ENCODE data around the gene ANKRD22. TPM values are rescaled to one million over a fixed set of nuclear protein-coding genes. Genes with fewer than 3 reads are reported as not detected.

The ANKRD22 gene
- polyA plus RNA-seq, 1 of the 3 experiments (the other 2 are of a cell fraction): 0.15 TPM

DNA sequence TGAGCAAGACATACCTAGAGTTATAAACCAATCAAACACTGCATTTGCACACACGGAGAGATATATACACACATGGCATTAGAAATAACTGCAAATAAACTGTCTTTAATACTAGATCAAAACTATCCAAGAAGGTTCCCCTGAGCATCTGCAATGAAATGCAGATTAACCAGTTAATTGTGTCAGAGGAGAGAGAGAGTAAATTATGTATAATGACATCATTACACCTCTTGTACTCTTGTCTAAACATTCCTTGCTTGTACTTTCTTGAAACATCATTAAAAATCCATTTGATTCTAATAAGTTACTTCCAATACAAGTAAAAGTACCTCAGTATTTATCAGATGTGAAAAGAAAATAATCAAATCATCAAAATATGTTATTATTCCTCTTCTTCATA lies 932 bp downstream of the ANKRD22 start:
- Histone ChIP-seq H3K36me3 (replicated peaks in 1 of 2; ENCODE audit: control insufficient read depth in 1 of 2, insufficient read depth in 2 of 2, low read length in 1 of 2) (no peaks in the 10 kb centered on the region), H3K9ac (no peak overlapping the region), H2AFZ (ENCODE audit: low read depth) (peak overlapping the region; percentile 21; the same call in 1 of the 2 replicates), H3K4me2 (no peak overlapping the region), H3K9me3 (no peaks in the 10 kb centered on the region), H3F3A (replicated peaks; ENCODE audit: insufficient read depth) (no peaks in the 10 kb centered on the region), H3K27me3 (ENCODE audit: insufficient read depth) (no peaks in the 10 kb centered on the region), H3K79me2 (ENCODE audit: insufficient read depth) (no peaks in the 10 kb centered on the region), H3K27ac (ENCODE audit: low read depth in 2 of 2, low read length in 1 of 2) (no peak overlapping the region), H3K9me2 (no peaks in the 10 kb centered on the region), H3K4me3 (ENCODE audit: low read depth in 2 of 2, low read length in 1 of 2) (no peak overlapping the region), H4K20me1 (ENCODE audit: insufficient read depth) (no peaks in the 10 kb centered on the region), H3K4me1 (ENCODE audit: control insufficient read depth in 1 of 2, insufficient read depth in 2 of 2, low read depth in 1 of 2, low read length in 1 of 2) (peaks cover 0 to 3% of the 10 kb centered on the region in 2 experiments; a peak in 1 of 4 replicates)
- no peak for DNase-seq
- CTCF ChIA-PET: interaction anchor here (0.5 to 7.1 kb wide), 5 partner anchors 11 to 82 kb away, joined by 3 to 46 read pairs (median 6); no protein-coding TSS in a partner anchor
- POLR2A ChIA-PET: no interaction called here
- 88% methylated on average over 1 of the region's 1 CpG for WGBS (ENCODE audit: low lambda C conversion rate)
- TF ChIP-seq TAF1 (IDR thresholded peaks at IDR 0.05; ENCODE audit: borderline replicate concordance, low read depth, low read length): no peak
- no peak for TF ChIP-seq JUND (IDR thresholded peaks at IDR 0.05)
- no peak for TF ChIP-seq NRF1 (IDR thresholded peaks at IDR 0.05; ENCODE audit: low read depth, low read length)
- TF ChIP-seq FOSL2 (IDR thresholded peaks at IDR 0.05; ENCODE audit: borderline replicate concordance, low read depth): no peak

DNA sequence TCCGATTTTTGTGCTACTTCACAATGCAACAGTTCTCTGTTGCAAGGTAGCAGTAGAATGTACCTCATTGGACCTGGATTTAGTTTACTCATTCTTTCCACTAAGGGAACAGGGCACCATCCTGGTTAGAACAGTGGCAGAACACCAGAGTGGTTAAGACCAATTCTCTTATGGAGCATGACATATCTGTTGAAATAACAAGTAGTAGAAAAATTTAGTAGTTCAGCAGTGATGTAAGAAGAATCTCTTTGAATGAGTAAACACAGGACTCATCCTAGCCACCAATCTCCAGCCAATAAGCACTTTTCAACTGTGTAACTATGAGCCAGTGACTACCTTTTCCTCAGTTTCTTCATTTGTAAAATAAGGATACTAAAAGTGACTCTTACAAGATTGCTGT lies 2.4 kb downstream of the ANKRD22 start:
- Histone ChIP-seq H2AFZ (ENCODE audit: low read depth) (no peak overlapping the region), H3K4me1 (ENCODE audit: control insufficient read depth in 1 of 2, insufficient read depth in 2 of 2, low read depth in 1 of 2, low read length in 1 of 2) (peaks cover 0 to 3% of the 10 kb centered on the region in 2 experiments; a peak in 1 of 4 replicates), H4K20me1 (ENCODE audit: insufficient read depth) (no peaks in the 10 kb centered on the region), H3K27me3 (ENCODE audit: insufficient read depth) (no peaks in the 10 kb centered on the region), H3K9ac (no peak overlapping the region), H3K36me3 (replicated peaks in 1 of 2; ENCODE audit: control insufficient read depth in 1 of 2, insufficient read depth in 2 of 2, low read length in 1 of 2) (no peaks in the 10 kb centered on the region), H3K9me2 (no peaks in the 10 kb centered on the region), H3K4me3 (ENCODE audit: low read depth in 2 of 2, low read length in 1 of 2) (no peak overlapping the region), H3K9me3 (no peaks in the 10 kb centered on the region), H3K27ac (ENCODE audit: low read depth in 2 of 2, low read length in 1 of 2) (peak overlapping the region in 1 of 2 experiments; percentile 58; a peak in 2 of 4 replicates), H3K4me2 (peak overlapping the region; percentile 4), H3F3A (replicated peaks; ENCODE audit: insufficient read depth) (no peaks in the 10 kb centered on the region), H3K79me2 (ENCODE audit: insufficient read depth) (no peaks in the 10 kb centered on the region)
- POLR2A ChIA-PET: no interaction called here
- no peak for TF ChIP-seq JUND (IDR thresholded peaks at IDR 0.05)
- DNase-seq: no peak
- 97% methylated on average over 1 of the region's 1 CpG for WGBS (ENCODE audit: low lambda C conversion rate)
- CTCF ChIA-PET: interaction anchor here (0.7 to 6.0 kb wide), 2 partner anchors 13 to 83 kb away, joined by 3 to 48 read pairs; no protein-coding TSS in a partner anchor

DNA sequence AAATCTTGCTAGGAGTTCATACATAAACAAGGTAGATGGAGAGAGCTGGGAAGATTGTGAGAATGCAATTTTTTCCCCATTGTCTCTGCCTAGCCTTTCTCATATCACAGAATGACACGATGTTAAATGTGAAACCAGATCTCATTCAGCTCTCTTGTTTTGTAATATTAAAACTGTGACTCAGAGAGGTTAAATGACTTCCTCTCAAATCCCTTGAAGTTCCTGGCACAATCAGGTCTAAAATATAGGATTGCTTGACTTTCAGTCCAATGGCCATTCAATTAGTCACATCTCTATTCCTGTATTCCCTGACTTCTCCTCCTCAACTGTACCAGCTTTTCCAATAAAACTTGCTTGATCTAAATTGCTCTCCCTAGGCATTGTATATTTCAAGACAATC lies 3.1 kb downstream of the ANKRD22 start:
- 4% methylated on average over 1 of the region's 1 CpG for WGBS (ENCODE audit: low lambda C conversion rate)
- H3K27me3 ChIP-seq (ENCODE audit: insufficient read depth): no peaks in the 10 kb centered on the region
- no peaks in the 10 kb centered on the region for H4K20me1 ChIP-seq (ENCODE audit: insufficient read depth)
- no peaks in the 10 kb centered on the region for H3K9me2 ChIP-seq
- H3K4me1 ChIP-seq (ENCODE audit: control insufficient read depth in 1 of 2, insufficient read depth in 2 of 2, low read depth in 1 of 2, low read length in 1 of 2): peaks cover 0 to 3% of the 10 kb centered on the region in 2 experiments; a peak in 1 of 4 replicates
- no peaks in the 10 kb centered on the region for H3F3A ChIP-seq (replicated peaks; ENCODE audit: insufficient read depth)
- H3K4me3 ChIP-seq (ENCODE audit: low read depth in 2 of 2, low read length in 1 of 2): no peak overlapping the region; a peak in 1 of 4 replicates
- no peaks in the 10 kb centered on the region for H3K36me3 ChIP-seq (replicated peaks in 1 of 2; ENCODE audit: control insufficient read depth in 1 of 2, insufficient read depth in 2 of 2, low read length in 1 of 2)
- ChIA-PET CTCF (interaction anchor here (6.0 kb wide), 1 partner anchor 13 kb away, joined by 48 read pairs; no protein-coding TSS in a partner anchor), POLR2A (no interaction called here)
- H2AFZ ChIP-seq (ENCODE audit: low read depth): peak overlapping the region; percentile 48
- peak overlapping the region; percentile 4 for H3K4me2 ChIP-seq
- no peaks in the 10 kb centered on the region for H3K9me3 ChIP-seq
- peak overlapping the region; percentile 53 to 58 for H3K27ac ChIP-seq (ENCODE audit: low read depth in 2 of 2, low read length in 1 of 2)
- DNase-seq: no peak
- no peaks in the 10 kb centered on the region for H3K79me2 ChIP-seq (ENCODE audit: insufficient read depth)
- H3K9ac ChIP-seq: peak overlapping the region; percentile 40; the same call in 1 of the 2 replicates
- TF ChIP-seq GATA2 (CRISPR knock-in tag; IDR thresholded peaks at IDR 0.05): no peak
- peak; percentile 51; the same call in 1 of the 2 replicates for TF ChIP-seq FOSL2 (IDR thresholded peaks at IDR 0.05; ENCODE audit: borderline replicate concordance, low read depth)
- TF ChIP-seq SMC3 (IDR thresholded peaks at IDR 0.05; ENCODE audit: low read depth, low read length): no peak
- TF ChIP-seq NFIC (IDR thresholded peaks at IDR 0.05; ENCODE audit: borderline replicate concordance): no peak; the same call in 1 of the 2 replicates
- TF ChIP-seq GABPA (IDR thresholded peaks at IDR 0.05; ENCODE audit: low read depth): no peak
- TF ChIP-seq TEAD4 (IDR thresholded peaks at IDR 0.05; ENCODE audit: borderline replicate concordance, insufficient read depth): no peak
- TF ChIP-seq MEF2A (IDR thresholded peaks at IDR 0.05; ENCODE audit: borderline replicate concordance, low read depth): no peak
- TF ChIP-seq, protein P1, sequence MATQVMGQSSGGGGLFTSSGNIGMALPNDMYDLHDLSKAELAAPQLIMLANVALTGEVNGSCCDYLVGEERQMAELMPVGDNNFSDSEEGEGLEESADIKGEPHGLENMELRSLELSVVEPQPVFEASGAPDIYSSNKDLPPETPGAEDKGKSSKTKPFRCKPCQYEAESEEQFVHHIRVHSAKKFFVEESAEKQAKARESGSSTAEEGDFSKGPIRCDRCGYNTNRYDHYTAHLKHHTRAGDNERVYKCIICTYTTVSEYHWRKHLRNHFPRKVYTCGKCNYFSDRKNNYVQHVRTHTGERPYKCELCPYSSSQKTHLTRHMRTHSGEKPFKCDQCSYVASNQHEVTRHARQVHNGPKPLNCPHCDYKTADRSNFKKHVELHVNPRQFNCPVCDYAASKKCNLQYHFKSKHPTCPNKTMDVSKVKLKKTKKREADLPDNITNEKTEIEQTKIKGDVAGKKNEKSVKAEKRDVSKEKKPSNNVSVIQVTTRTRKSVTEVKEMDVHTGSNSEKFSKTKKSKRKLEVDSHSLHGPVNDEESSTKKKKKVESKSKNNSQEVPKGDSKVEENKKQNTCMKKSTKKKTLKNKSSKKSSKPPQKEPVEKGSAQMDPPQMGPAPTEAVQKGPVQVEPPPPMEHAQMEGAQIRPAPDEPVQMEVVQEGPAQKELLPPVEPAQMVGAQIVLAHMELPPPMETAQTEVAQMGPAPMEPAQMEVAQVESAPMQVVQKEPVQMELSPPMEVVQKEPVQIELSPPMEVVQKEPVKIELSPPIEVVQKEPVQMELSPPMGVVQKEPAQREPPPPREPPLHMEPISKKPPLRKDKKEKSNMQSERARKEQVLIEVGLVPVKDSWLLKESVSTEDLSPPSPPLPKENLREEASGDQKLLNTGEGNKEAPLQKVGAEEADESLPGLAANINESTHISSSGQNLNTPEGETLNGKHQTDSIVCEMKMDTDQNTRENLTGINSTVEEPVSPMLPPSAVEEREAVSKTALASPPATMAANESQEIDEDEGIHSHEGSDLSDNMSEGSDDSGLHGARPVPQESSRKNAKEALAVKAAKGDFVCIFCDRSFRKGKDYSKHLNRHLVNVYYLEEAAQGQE (IDR thresholded peaks at IDR 0.05; ENCODE audit: low read depth, low read length): no peak
- TF ChIP-seq MXI1 (IDR thresholded peaks at IDR 0.05; ENCODE audit: low read depth, low read length): no peak
- TF ChIP-seq RFX5 (IDR thresholded peaks at IDR 0.05; ENCODE audit: low read length): no peak
- TF ChIP-seq EZH2phosphoT487 (IDR thresholded peaks at IDR 0.05; ENCODE audit: borderline replicate concordance, low read depth): no peak
- TF ChIP-seq EP300 (IDR thresholded peaks at IDR 0.05; ENCODE audit: borderline replicate concordance in 1 of 2, low read depth in 1 of 2, low read length in 1 of 2): peak in 1 of 2 experiments; percentile 22; a peak in 1 of 4 replicates
- TF ChIP-seq CHD2 (IDR thresholded peaks at IDR 0.05; ENCODE audit: low read length, partially characterized antibody): no peak
- TF ChIP-seq, protein P2, sequence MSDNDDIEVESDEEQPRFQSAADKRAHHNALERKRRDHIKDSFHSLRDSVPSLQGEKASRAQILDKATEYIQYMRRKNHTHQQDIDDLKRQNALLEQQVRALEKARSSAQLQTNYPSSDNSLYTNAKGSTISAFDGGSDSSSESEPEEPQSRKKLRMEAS (IDR thresholded peaks at IDR 0.05; ENCODE audit: low read depth): no peak
- TF ChIP-seq TCF12 (IDR thresholded peaks at IDR 0.05): 0 out of 2 replicates have a peak, but pooled peaks have one; percentile 5

Measured in SK-N-SH (cell line).